SK-N-SH treated with all-trans-retinoic acid at 6 μM for 48 hours (cell line): Measurements from ENCODE around the gene PTDSS2.

Source experiments
- ATAC-seq: fragments of 200-7000 bp; cut with Tn5 transposase; 3 replicates; pipeline ENCODE4 v1.9.1; 2020; ENCODE audit warnings: mild to moderate bottlenecking, moderate library complexity
- ARNTL ChIP-seq: fragments of 450-650 bp; formaldehyde crosslinking; IDR thresholded peaks from 2 replicates; pipeline ENCODE4 v1.5.0; 2020; ENCODE audit warnings: low read depth, mild to moderate bottlenecking, moderate library complexity, borderline replicate concordance
- BACH2 ChIP-seq: fragments of 250-450 bp; sonication (Bioruptor Pico); IDR thresholded peaks from 2 replicates; pipeline ENCODE4 v1.9.0; 2021; ENCODE audit warnings: mild to moderate bottlenecking, borderline replicate concordance
- ESRRG ChIP-seq: fragments of 250-450 bp; sonication (Bioruptor Pico); IDR thresholded peaks from 2 replicates; pipeline ENCODE4 v1.6.1; 2021; ENCODE audit warnings: mild to moderate bottlenecking
- GLIS3 ChIP-seq: fragments of 250-450 bp; sonication (Bioruptor Pico); IDR thresholded peaks from 2 replicates; pipeline ENCODE4 v1.5.0; 2020; ENCODE audit warnings: mild to moderate bottlenecking, moderate library complexity
- ISL1 ChIP-seq: fragments of 250-450 bp; sonication (Bioruptor Pico); IDR thresholded peaks from 2 replicates; pipeline ENCODE4 v2.1.2; 2022; ENCODE audit warnings: mild to moderate bottlenecking, moderate library complexity
- OSR1 ChIP-seq: fragments of 250-450 bp; sonication (Bioruptor Pico); IDR thresholded peaks from 2 replicates; pipeline ENCODE4 v1.8.0; 2022; ENCODE audit warnings: moderate library complexity, mild to moderate bottlenecking, inconsistent platforms
- PPARA ChIP-seq: fragments of 250-450 bp; sonication (Bioruptor Pico); IDR thresholded peaks from 2 replicates; pipeline ENCODE4 v1.5.0; 2020; ENCODE audit warnings: mild to moderate bottlenecking, borderline replicate concordance
- RARB ChIP-seq: fragments of 250-450 bp; sonication (Bioruptor Pico); IDR thresholded peaks from 2 replicates; pipeline ENCODE4 v1.8.0; 2021; ENCODE audit warnings: mild to moderate bottlenecking, moderate library complexity
- SNAI2 ChIP-seq: fragments of 250-450 bp; sonication (Bioruptor Pico); IDR thresholded peaks from 2 replicates; pipeline ENCODE4 v1.5.0; 2020; ENCODE audit warnings: mild to moderate bottlenecking, moderate library complexity
- TCF4 ChIP-seq: fragments of 250-450 bp; sonication (Bioruptor Pico); IDR thresholded peaks from 2 replicates; pipeline ENCODE4 v1.8.0; 2021; ENCODE audit warnings: mild to moderate bottlenecking, moderate library complexity, borderline replicate concordance
- TOX ChIP-seq: fragments of 250-450 bp; sonication (Bioruptor Pico); IDR thresholded peaks from 2 replicates; pipeline ENCODE4 v1.8.0; 2021; ENCODE audit warnings: mild to moderate bottlenecking, moderate library complexity, borderline replicate concordance
- ZC3H10 ChIP-seq: fragments of 250-450 bp; sonication (Bioruptor Pico); IDR thresholded peaks from 2 replicates; pipeline ENCODE4 v1.5.1; 2021; ENCODE audit warnings: mild to moderate bottlenecking, moderate library complexity
- ZFP3 ChIP-seq: fragments of 250-450 bp; sonication (Bioruptor Pico); IDR thresholded peaks from 2 replicates; pipeline ENCODE4 v1.5.0; 2020; ENCODE audit warnings: mild to moderate bottlenecking, moderate library complexity
- ZFP30 ChIP-seq: fragments of 450-650 bp; formaldehyde crosslinking; IDR thresholded peaks from 2 replicates; pipeline ENCODE4 v1.5.0; 2022; ENCODE audit warnings: mild to moderate bottlenecking, moderate library complexity
- ZNF565 ChIP-seq: fragments of 450-650 bp; formaldehyde crosslinking; conservative IDR thresholded peaks from 2 replicates; pipeline ENCODE4 v1.5.0; 2020; ENCODE audit warnings: low read depth, mild to moderate bottlenecking, moderate library complexity
- ZNF70 ChIP-seq: fragments of 450-650 bp; formaldehyde crosslinking; IDR thresholded peaks from 2 replicates; pipeline ENCODE4 v1.5.0; 2020; ENCODE audit warnings: mild to moderate bottlenecking, moderate library complexity
- ZNF8 ChIP-seq: fragments of 450-650 bp; formaldehyde crosslinking; IDR thresholded peaks from 2 replicates; pipeline ENCODE4 v1.5.0; 2020; ENCODE audit warnings: mild to moderate bottlenecking, moderate library complexity
- TF ChIP-seq, protein P1 (sequence below): fragments of 250-450 bp; sonication (Bioruptor Pico); IDR thresholded peaks from 2 replicates; pipeline ENCODE4 v1.5.1; 2020; ENCODE audit warnings: low read depth, mild to moderate bottlenecking, moderate library complexity
- TF ChIP-seq, protein P2 (sequence below): fragments of 250-450 bp; sonication (Bioruptor Pico); IDR thresholded peaks from 2 replicates; pipeline ENCODE4 v1.5.0; 2020; ENCODE audit warnings: mild to moderate bottlenecking, moderate library complexity
- TF ChIP-seq, protein P3 (sequence below): fragments of 250-450 bp; sonication (Bioruptor Pico); IDR thresholded peaks from 2 replicates; pipeline ENCODE4 v1.5.1; 2021; ENCODE audit warnings: mild to moderate bottlenecking, moderate library complexity
- TF ChIP-seq, protein P4 (sequence below): fragments of 250-450 bp; sonication (Bioruptor Pico); IDR thresholded peaks from 2 replicates; pipeline ENCODE4 v1.8.0; 2020; ENCODE audit warnings: mild to moderate bottlenecking, moderate library complexity, borderline replicate concordance

The PTDSS2 gene

DNA sequence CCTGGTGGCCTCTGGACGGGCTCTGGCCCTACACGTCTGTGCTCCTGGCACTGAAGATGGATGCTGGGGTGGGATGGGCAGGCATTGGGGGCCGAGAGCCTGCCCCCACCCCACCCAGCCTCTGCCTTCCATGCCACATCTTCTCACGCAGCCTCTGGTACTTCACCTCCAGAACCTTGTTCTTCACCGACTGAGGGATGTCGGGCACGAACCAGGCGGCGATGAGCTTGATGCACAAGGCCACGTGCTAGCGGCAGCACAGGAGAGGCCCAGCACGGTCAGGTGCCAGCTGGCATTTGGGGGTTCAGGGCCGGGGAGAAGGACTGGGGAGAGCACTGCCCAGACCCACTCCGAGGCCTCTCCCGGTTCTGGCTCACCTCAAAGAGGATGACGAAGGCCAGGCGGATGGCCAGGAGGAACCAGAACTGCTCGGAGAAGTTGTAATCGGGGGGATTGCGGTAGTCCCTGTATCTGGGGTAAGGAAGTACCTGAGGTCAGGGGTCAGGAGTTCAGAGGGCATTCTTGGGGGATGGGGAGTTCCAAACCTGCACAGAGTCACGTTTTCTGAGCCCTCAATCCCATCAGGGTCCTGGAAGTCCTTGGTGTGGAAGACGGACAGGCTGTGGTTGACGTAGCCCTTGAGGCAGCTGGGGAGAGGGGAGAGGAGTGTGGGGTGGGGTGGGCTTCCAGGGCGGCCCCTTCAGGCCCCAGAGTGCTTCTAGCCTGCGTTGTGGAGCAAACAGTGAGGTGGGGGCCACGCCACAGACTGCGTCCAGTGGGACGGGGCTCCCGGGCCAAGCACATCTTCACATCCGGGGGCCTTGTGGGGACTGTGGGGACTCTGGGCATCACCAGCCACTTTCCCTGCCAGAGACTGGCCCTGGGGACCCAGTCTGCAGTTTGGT lies 31.5 kb upstream of the PTDSS2 start:
- TF ChIP-seq ZNF70 (no peak), ZNF8 (CRISPR knock-in tag) (no peak), ZNF565 (CRISPR knock-in tag) (no peak), GLIS3 (CRISPR knock-in tag) (no peak), RARB (CRISPR knock-in tag) (no peak), PPARA (CRISPR knock-in tag) (no peak), BACH2 (CRISPR knock-in tag) (no peak), ZFP3 (no peak), ARNTL (CRISPR knock-in tag) (no peak), SNAI2 (no peak)
- TF ChIP-seq, protein P1, sequence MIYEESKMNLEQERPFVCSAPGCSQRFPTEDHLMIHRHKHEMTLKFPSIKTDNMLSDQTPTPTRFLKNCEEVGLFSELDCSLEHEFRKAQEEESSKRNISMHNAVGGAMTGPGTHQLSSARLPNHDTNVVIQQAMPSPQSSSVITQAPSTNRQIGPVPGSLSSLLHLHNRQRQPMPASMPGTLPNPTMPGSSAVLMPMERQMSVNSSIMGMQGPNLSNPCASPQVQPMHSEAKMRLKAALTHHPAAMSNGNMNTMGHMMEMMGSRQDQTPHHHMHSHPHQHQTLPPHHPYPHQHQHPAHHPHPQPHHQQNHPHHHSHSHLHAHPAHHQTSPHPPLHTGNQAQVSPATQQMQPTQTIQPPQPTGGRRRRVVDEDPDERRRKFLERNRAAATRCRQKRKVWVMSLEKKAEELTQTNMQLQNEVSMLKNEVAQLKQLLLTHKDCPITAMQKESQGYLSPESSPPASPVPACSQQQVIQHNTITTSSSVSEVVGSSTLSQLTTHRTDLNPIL = no peak
- TF ChIP-seq, protein P2, sequence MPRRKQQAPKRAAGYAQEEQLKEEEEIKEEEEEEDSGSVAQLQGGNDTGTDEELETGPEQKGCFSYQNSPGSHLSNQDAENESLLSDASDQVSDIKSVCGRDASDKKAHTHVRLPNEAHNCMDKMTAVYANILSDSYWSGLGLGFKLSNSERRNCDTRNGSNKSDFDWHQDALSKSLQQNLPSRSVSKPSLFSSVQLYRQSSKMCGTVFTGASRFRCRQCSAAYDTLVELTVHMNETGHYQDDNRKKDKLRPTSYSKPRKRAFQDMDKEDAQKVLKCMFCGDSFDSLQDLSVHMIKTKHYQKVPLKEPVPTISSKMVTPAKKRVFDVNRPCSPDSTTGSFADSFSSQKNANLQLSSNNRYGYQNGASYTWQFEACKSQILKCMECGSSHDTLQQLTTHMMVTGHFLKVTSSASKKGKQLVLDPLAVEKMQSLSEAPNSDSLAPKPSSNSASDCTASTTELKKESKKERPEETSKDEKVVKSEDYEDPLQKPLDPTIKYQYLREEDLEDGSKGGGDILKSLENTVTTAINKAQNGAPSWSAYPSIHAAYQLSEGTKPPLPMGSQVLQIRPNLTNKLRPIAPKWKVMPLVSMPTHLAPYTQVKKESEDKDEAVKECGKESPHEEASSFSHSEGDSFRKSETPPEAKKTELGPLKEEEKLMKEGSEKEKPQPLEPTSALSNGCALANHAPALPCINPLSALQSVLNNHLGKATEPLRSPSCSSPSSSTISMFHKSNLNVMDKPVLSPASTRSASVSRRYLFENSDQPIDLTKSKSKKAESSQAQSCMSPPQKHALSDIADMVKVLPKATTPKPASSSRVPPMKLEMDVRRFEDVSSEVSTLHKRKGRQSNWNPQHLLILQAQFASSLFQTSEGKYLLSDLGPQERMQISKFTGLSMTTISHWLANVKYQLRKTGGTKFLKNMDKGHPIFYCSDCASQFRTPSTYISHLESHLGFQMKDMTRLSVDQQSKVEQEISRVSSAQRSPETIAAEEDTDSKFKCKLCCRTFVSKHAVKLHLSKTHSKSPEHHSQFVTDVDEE (CRISPR knock-in tag) = no peak
- TF ChIP-seq, protein P3, sequence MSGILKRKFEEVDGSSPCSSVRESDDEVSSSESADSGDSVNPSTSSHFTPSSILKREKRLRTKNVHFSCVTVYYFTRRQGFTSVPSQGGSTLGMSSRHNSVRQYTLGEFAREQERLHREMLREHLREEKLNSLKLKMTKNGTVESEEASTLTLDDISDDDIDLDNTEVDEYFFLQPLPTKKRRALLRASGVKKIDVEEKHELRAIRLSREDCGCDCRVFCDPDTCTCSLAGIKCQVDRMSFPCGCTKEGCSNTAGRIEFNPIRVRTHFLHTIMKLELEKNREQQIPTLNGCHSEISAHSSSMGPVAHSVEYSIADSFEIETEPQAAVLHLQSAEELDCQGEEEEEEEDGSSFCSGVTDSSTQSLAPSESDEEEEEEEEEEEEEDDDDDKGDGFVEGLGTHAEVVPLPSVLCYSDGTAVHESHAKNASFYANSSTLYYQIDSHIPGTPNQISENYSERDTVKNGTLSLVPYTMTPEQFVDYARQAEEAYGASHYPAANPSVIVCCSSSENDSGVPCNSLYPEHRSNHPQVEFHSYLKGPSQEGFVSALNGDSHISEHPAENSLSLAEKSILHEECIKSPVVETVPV = no peak
- no peak for ATAC-seq

DNA sequence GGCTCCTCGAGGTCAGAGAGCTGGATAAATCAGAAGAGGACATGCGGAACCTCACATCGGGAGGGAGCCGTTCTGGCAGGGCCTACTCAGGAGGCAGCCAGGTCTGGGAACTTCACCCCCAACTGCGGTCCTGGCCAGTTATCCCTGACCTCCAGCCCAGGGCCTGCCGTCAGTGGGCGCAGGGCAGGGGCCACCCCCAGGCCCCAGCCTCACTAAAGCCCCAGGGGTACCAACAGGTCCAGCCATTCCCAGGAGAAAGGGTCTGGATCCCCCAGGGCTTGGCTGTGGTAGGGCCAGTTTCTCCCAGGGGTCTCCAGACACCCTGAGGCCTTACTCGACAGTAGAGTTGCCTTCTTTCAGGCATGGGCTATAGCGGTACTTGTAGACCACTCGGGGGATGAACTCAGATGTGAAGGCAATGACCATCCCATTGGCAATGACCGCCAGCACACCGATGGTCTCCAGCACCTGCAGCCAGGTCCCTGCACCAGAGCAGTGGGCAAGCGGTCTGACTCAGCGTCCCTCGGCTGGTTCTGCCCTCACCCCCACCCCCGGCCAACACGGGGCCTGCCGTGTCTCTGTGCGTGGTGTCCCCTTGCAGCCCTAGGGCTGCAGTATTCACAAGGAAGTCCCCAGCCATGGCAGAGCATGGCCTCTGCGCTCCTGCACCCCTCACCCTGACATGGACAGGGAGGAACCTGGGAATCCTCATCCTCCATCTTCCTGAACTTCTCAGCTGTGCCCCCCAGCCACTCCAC lies 30.7 kb upstream of the PTDSS2 start:
- no peak for TF ChIP-seq ESRRG
- no peak for TF ChIP-seq ZNF70
- TF ChIP-seq, protein P2 (CRISPR knock-in tag) = no peak
- TF ChIP-seq ZNF8 (CRISPR knock-in tag) = no peak
- ATAC-seq = no peak

DNA sequence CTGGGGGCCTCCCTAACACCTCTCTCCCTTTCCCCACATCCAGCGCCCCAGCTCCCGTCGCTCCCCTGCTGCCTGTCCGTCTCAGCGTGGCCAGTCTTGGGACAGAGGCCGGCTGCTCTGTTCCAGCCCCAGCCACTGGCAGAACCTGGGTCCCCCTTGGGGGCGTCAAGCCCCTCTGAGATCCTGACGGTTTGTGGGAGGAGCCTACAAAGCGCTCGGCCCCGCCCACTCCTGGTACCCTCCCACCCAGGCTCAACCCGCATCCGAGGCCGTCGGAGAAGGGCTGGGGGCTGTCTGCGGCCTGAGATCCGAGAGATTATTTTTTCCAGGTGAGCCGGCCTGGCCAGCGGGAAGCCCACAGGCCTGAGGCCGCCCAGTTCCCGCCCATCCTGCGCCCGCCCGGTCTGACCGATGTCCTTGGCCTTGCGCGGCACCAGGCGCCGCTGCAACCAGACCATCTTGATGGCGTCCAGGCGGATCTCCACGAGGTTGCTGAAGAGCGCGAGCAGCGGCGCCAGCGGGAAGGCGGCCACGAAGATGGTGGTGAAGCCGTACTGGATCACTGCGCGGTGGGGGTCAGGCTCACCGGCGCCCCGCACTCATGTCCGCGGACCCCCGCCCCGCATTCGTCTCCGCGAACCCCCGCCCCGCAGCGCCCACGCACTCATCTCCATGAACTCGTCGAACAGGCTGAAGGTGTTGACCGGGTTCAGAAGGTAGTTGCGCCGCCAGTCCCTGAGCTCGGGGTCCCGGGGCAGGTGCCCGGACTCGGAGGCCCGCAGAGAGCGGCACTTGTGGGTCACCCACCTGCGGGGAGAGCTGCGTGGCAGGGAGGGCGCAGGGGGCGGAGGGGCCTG lies 29.8 kb upstream of the PTDSS2 start:
- ATAC-seq = no peak
- TF ChIP-seq TCF4 (CRISPR knock-in tag) = no peak
- TF ChIP-seq ZFP30 (CRISPR knock-in tag) = no peak
- no peak for TF ChIP-seq OSR1 (CRISPR knock-in tag)

- ATAC-seq = no peak
- no peak for TF ChIP-seq ZFP30 (CRISPR knock-in tag)
- TF ChIP-seq ZFP3 = no peak
- no peak for TF ChIP-seq ISL1 (CRISPR knock-in tag)
- no peak for TF ChIP-seq TCF4 (CRISPR knock-in tag)
- no peak for TF ChIP-seq BACH2 (CRISPR knock-in tag)
- TF ChIP-seq RARB (CRISPR knock-in tag) = no peak
- no peak for TF ChIP-seq ZNF70
- TF ChIP-seq ESRRG = no peak
- no peak for TF ChIP-seq PPARA (CRISPR knock-in tag)
- TF ChIP-seq, protein P4, sequence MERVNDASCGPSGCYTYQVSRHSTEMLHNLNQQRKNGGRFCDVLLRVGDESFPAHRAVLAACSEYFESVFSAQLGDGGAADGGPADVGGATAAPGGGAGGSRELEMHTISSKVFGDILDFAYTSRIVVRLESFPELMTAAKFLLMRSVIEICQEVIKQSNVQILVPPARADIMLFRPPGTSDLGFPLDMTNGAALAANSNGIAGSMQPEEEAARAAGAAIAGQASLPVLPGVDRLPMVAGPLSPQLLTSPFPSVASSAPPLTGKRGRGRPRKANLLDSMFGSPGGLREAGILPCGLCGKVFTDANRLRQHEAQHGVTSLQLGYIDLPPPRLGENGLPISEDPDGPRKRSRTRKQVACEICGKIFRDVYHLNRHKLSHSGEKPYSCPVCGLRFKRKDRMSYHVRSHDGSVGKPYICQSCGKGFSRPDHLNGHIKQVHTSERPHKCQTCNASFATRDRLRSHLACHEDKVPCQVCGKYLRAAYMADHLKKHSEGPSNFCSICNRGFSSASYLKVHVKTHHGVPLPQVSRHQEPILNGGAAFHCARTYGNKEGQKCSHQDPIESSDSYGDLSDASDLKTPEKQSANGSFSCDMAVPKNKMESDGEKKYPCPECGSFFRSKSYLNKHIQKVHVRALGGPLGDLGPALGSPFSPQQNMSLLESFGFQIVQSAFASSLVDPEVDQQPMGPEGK (CRISPR knock-in tag) = no peak
- TF ChIP-seq ZNF8 (CRISPR knock-in tag) = no peak
- no peak for TF ChIP-seq TOX (CRISPR knock-in tag)
- TF ChIP-seq ZC3H10 = no peak
Measured at GRCh38 chr11:420911-421321, 29.2 kb upstream of the PTDSS2 start.
